K562 (cell line): ENCODE results near the gene NCOA1. TPM values are rescaled to one million over a fixed set of nuclear protein-coding genes. Genes with fewer than 3 reads are reported as not detected.

Experiments
- BRD4 ChIP-seq: fragments of 200-600 bp; sonication (generic); IDR thresholded peaks from 2 replicates; pipeline ENCODE4 v1.6.1; 2017; ENCODE audit warnings: inconsistent platforms
- CBFB ChIP-seq: sonication (generic); formaldehyde crosslinking; IDR thresholded peaks from 2 replicates; pipeline ENCODE4 v1.4.0; 2020; ENCODE audit warnings: mild to moderate bottlenecking, missing genetic modification reagents
- EP400 ChIP-seq: fragments of 450-650 bp; IDR thresholded peaks from 2 replicates; pipeline ENCODE4 v1.6.1; 2017; ENCODE audit warnings: antibody characterized with exemption, mild to moderate bottlenecking, moderate library complexity
- ID3 ChIP-seq, 2 experiments: fragments of 250-450 bp in 1 of 2; fragments of 450-650 bp in 1 of 2; sonication (Bioruptor Pico) in 1 of 2; IDR thresholded peaks; 2 replicates each; pipeline versions ENCODE4 v1.6.1 to v1.8.0; 2016 to 2021; ENCODE audit warnings: mild to moderate bottlenecking in 2 of 2, moderate library complexity in 2 of 2, missing compliant biosample characterization in 1 of 2, missing genetic modification characterization in 1 of 2
- MCM3 ChIP-seq: fragments of 450-650 bp; IDR thresholded peaks from 2 replicates; pipeline ENCODE4 v1.6.1; 2016
- MTA2 ChIP-seq: fragments of 450-650 bp; IDR thresholded peaks from 2 replicates; pipeline ENCODE4 v1.6.1; 2016; ENCODE audit warnings: low read depth
- NFXL1 ChIP-seq: fragments of 450-650 bp; formaldehyde crosslinking; IDR thresholded peaks from 2 replicates; pipeline ENCODE4 v1.4.0; 2021; ENCODE audit warnings: mild to moderate bottlenecking
- RHOXF2B ChIP-seq: fragments of 250-450 bp; sonication (Bioruptor Pico); conservative IDR thresholded peaks from 2 replicates; pipeline ENCODE4 v1.5.1; 2021
- SIN3B ChIP-seq: fragments of 450-650 bp; IDR thresholded peaks from 2 replicates; pipeline ENCODE4 v1.6.1; 2017; ENCODE audit warnings: low read depth, mild to moderate bottlenecking, moderate library complexity
- SMARCB1 ChIP-seq: IDR thresholded peaks from 2 replicates; pipeline ENCODE4 v1.6.1; 2011; ENCODE audit warnings: improper control_type of control experiment, low read depth; ENCODE audit not compliant: insufficient read length
- ZBTB33 ChIP-seq: sonication (generic); formaldehyde crosslinking; IDR thresholded peaks from 2 replicates; pipeline ENCODE4 v1.8.1; 2023; ENCODE audit warnings: mild to moderate bottlenecking, missing genetic modification reagents
- ZMIZ1 ChIP-seq, 2 experiments: fragments of 150-350 bp in 1 of 2; IDR thresholded peaks; 2 replicates each; pipeline ENCODE4 v1.6.1; 2012 to 2016; ENCODE audit warnings: low read depth in 2 of 2, low read length in 2 of 2, mild to moderate bottlenecking in 1 of 2, moderate library complexity in 1 of 2
- ZNF407 ChIP-seq: fragments of 450-650 bp; IDR thresholded peaks from 2 replicates; pipeline ENCODE4 v1.6.1; 2016; ENCODE audit warnings: low read depth
- ZNF696 ChIP-seq: fragments of 250-450 bp; sonication (Bioruptor Pico); conservative IDR thresholded peaks from 2 replicates; pipeline ENCODE4 v1.4.0; 2020; ENCODE audit warnings: mild to moderate bottlenecking, moderate library complexity
- polyA plus RNA-seq, 8 experiments: library from polyadenylated mRNA; depleted of rRNA in 4 of 8; stranded (reverse) in 5 of 8; unstranded in 3 of 8; fragments of >200 nt; fragmentation: Nextera tagmentation in 2 of 8; fragmentation: Illumina TruSeq in 1 of 8; extraction: Ambion mirVana in 2 of 8; extraction: Trizol in 1 of 8; gene quantifications; 2 replicates each; pipeline versions ENCODE4 v1.2.1 to v1.2.3, GENCODE V29; 2011 to 2014; ENCODE audit warnings: inconsistent platforms in 1 of 8, missing spikeins in 1 of 8
- total RNA-seq, 7 experiments: library from RNA; depleted of rRNA in 6 of 7; stranded (reverse); fragments of >200 nt in 6 of 7; fragmentation: Illumina TruSeq in 2 of 7; extraction: Trizol in 2 of 7; gene quantifications; 2 replicates each; pipeline versions ENCODE4 v1.2.1 to v1.2.3, GENCODE V29; 2011 to 2021; ENCODE audit warnings: low replicate concordance in 1 of 7

Gene NCOA1
- total and polyA plus RNA-seq, 9 of the 15 experiments (the other 6 are each of a cell fraction or from before 2014, with no cell fraction given), result 4.9 to 25.7 (median 17.0) TPM

- TF ChIP-seq ZNF407, result no peak
- TF ChIP-seq ZNF696 (CRISPR knock-in tag), result no peak
- no peak for TF ChIP-seq RHOXF2B (CRISPR knock-in tag)
- TF ChIP-seq MCM3, result no peak
- TF ChIP-seq BRD4, result no peak
- no peak for TF ChIP-seq CBFB
- TF ChIP-seq ZMIZ1 (IDR thresholded peaks at IDR 0.05; ENCODE audit: low read depth in 2 of 2, low read length in 2 of 2), result peak in 1 of 2 experiments; percentile 81; a peak in 1 of 4 replicates
- TF ChIP-seq EP400, result peak; percentile 42; the same call in 1 of the 2 replicates
- TF ChIP-seq ID3 (CRISPR knock-in tag; IDR thresholded peaks at IDR 0.05), result no peak
- TF ChIP-seq ID3 (tag; IDR thresholded peaks at IDR 0.05), result no peak
- no peak for TF ChIP-seq SIN3B
- no peak for TF ChIP-seq ZBTB33
- TF ChIP-seq NFXL1 (CRISPR knock-in tag), result no peak
- TF ChIP-seq MTA2, result peak; percentile 77
- TF ChIP-seq SMARCB1, result no peak
Observed at GRCh38 chr2:24457696-24458386, 33.2 kb upstream of the NCOA1 start (continued).
